Hematopoietic multipotent progenitor cell treated with erythropoietin and hydrocortisone succinate and interleukin-3 and kit ligand, for 8 days (in vitro differentiated cells): ENCODE measurements around the gene MEGF6.

Experiments
- DNase-seq: peaks from one replicate; pipeline ENCODE4 v3.0.0-alpha.2; 2015

The MEGF6 gene

DNA sequence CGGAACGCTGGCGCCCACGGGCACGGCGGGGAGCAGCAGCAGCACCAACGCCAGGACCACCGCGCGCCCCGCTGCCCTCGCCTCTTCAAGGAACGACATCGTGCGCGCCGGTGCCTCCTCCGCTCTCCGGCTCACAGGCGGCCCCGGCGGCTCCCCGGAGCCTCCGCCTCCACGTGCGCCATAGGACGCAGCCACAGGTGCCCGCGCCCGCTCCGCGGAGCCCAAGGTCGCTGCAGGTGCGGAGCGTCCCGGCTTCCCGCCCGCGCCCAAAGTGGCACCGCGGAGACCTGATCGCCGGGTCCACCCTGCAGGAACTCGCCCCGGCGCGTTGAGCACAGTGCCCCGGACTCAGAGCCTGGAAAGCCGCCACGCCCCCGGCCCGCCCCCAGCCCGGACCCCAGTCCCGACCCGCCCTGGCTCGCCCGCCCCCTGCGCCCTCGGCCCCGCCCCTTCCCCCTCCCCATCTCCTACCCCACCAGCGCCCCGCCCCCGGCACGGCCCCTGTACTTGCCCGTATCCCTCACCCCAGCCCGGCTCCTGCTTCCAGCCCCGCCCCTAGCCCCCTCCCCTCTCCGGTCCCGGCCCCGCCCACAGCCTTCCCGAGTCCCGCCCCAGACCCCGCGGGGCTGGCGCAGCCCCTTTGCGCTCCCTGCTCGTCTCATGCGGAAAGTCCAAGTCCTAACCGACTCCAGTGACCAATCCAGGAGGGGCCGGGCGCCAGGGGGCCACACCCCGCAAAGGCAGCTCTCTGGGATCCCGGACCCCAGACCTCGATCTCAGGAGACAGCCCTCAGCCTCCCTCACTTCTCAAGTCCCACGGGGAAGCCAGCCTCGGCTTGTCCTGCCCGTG is at the start of gene MEGF6:
Gene MEGF6 (minus strand): TSS at position 339 of the 850 bp plus-strand sequence. CDS start 240 bp downstream, at position 99.
- DNase-seq = no peak

- DNase-seq = no peak
Measured at GRCh38 chr1:3660704-3661103, 49.4 kb upstream of the MEGF6 start.

GRCh38 chr1:3659093-3659492 is 47.8 kb upstream of the MEGF6 start:
- DNase-seq = no peak

GRCh38 chr1:3658231-3658615 is 46.9 kb upstream of the MEGF6 start:
- DNase-seq = no peak

GRCh38 chr1:3657578-3658230 is 46.4 kb upstream of the MEGF6 start:
- no peak for DNase-seq

DNA sequence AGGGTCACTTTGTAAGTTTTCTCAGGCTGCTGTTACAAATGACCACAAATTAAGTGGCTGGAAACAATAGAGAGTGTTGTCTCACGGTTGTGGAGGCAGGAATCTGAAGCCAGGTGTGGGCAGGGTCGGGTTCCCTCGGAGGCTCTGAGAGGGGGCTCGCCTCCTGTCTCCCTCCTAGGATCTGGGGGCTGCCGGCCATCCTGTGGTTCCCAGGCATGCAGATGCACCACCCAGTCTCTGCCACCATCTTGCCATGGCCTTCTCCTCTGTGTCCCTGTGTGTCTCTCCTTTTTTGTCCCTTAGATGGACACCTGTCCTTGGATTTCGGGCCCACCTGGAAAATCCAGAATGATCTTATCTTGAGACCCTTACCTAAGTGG is 45.8 kb upstream of the MEGF6 start:
- DNase-seq = no peak

- no peak for DNase-seq
Measured at GRCh38 chr1:3656450-3657095, 45.3 kb upstream of the MEGF6 start.

DNA sequence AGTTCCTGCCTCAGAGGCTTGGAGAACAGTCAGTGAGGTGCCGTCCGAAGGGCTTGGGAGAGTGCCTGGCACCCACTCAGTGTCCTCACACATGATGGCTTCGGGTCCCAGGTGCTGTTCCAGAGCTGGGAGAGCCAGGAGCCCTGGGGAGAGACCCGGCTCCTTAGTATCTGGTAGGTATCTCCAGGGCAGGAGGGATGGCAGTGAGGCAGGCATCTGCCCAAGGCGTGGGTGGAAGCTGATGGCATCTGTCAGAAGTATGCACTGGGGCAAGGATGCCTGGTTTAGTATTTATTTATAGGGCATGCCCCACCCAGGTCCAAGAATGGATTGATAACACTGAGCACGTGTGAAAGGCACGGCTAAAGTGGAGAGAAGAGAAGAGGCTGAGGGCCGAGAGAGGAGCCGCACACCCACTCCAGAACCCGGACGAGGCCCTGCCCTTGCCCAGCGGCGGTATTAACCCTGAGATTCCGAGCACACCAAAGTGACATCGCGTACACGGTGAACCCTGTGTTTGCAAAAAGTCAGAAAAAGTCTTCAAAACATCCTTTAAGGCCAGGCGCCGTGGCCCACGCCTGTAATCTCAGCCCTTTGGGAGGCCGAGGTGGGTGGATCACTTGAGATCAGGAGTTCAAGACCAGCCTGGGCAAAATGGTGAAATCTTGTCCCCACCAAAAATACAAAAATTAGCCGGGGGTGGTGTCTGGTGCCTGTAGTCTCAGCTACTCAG is 43.4 kb upstream of the MEGF6 start:
- no peak for DNase-seq

GRCh38 chr1:3653286-3653618 is 41.9 kb upstream of the MEGF6 start:
- no peak for DNase-seq

GRCh38 chr1:3652548-3653285 is 41.4 kb upstream of the MEGF6 start:
- no peak for DNase-seq

GRCh38 chr1:3651930-3652547 is 40.7 kb upstream of the MEGF6 start, which contains the start of gene TP73:
TSS of gene TP73 (plus strand) at chr1:3652516. CDS start at chr1:3682366, 29,850 bp downstream.
- no peak for DNase-seq

GRCh38 chr1:3651026-3651929 is 40.0 kb upstream of the MEGF6 start:
- DNase-seq = no peak

DNA sequence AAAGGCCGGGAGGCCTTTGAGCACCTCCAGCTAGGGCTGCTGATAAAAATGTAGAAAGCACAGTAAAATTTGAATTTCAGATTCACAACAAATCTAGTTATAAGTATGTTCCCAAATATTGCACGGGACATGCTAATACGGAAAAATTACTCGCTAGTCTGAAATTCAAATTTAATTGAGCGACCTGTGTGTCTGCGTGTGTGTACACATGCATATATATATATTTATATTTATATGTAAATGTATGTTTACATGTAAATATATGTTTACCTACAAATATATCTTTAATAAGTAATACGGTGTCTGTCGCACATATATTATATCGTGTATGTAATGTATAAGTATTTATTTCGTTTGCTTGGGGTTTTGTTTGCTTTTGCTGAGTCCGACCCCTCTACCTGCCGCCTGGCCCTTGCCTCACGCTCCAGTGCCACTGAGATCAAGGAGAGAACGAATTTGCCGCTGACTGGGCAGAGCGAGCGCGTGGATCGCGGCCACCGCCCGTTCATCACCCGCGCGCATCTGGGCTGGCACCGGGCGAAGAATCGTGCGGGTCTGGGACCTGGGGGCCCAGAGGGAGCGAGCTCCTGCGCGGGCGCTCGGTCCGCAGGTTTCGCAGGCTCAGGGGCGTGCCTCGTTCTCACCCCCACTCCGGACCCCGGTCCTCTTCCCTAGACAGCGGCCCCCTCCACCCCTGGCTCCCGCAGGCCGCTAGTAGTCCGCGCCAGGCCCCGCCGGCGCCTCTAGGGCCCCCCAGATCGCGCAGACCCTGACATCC is 39.1 kb upstream of the MEGF6 start:
- DNase-seq = no peak

DNA sequence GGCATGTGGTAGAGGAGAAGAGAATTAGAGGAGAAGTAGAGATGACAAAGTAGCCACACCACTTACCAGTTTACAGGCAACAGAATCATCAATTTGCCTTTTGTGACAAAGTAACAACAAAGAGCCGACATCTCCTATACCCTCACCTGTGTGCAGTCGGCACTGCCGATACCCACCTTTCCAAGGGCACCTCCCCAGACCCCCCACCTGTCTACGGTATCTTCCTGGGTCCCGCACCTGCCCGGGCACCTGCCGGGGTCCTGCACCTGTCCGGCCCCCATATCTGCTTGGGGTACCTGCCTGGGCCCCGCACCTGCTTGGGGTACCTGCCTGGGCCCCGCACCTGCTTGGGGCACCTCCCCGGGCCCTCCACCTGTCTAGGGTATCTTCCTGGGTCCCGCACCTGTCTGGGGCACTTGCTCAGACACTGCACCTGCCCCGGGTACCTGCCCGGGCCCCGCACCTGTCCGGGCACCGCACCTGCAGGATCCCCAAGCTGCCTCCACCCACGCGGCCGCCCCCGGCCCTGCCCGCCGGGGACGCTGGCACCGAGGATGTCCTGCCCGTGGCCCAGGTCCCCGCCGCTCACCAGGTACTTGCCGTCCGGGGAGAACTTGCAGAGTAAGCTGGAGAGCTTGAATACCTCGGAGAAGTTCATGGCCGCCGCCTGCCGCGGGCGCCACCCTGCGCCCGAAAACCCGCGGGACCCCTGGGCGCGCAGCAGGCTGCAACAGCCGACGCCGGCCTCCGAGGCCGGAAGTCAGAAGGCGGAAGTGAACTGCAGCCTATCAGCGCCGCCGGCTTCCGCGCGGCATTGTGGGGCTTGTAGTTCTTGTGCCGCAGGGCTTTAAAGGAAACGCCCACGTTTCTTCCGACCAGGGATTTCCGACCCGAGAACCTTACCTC is 38.3 kb upstream of the MEGF6 start, which contains the start of gene WRAP73:
Gene WRAP73 (minus strand): TSS at position 762 of the 906 bp plus-strand sequence. CDS start 104 bp downstream, at position 658.
- peak; percentile 92 for DNase-seq

GRCh38 chr1:3646596-3646995 is 35.3 kb upstream of the MEGF6 start:
- DNase-seq = no peak

GRCh38 chr1:3645666-3646355 is 34.5 kb upstream of the MEGF6 start:
- no peak for DNase-seq

GRCh38 chr1:3645247-3645646 is 33.9 kb upstream of the MEGF6 start:
- DNase-seq = no peak

- DNase-seq = no peak
Measured at GRCh38 chr1:3644273-3644672, 33.0 kb upstream of the MEGF6 start.
